GM23338 (cell line): ENCODE measurements around the gene PLK2. TPM values are rescaled to one million over a fixed set of nuclear protein-coding genes. Genes with fewer than 3 reads are reported as not detected.

ENCODE experiments used
- ATAC-seq: fragments of 200-7000 bp; cut with Tn5 transposase; 3 replicates; pipeline ENCODE4 v1.9.1; 2020
- DNase-seq: peaks from one replicate; pipeline ENCODE4 v3.0.0-alpha.2; 2015; ENCODE audit warnings: low spot score
- H2AFZ ChIP-seq: fragments of 200-600 bp; sonication (generic); 2 replicates; pipeline ENCODE4 v1.8.0; 2016; ENCODE audit warnings: antibody characterized with exemption, mild to moderate bottlenecking, moderate library complexity
- H3F3A ChIP-seq: fragments of 200-600 bp; sonication (generic); replicated peaks from 2 replicates; pipeline ENCODE4 v1.8.0; 2017; ENCODE audit warnings: antibody characterized with exemption, mixed run types, low read depth
- H3K27ac ChIP-seq: fragments of 200-600 bp; sonication (generic); 2 replicates; pipeline ENCODE4 v1.6.1; 2016; ENCODE audit warnings: low read depth
- H3K27me3 ChIP-seq: fragments of 200-600 bp; sonication (generic); 2 replicates; pipeline ENCODE4 v1.8.0; 2016; ENCODE audit warnings: mild to moderate bottlenecking, mixed run types, moderate library complexity; ENCODE audit not compliant: insufficient read depth
- H3K36me3 ChIP-seq: fragments of 200-600 bp; sonication (generic); 2 replicates; pipeline ENCODE4 v1.8.0; 2016; ENCODE audit warnings: mild to moderate bottlenecking; ENCODE audit not compliant: insufficient read depth
- H3K4me1 ChIP-seq: fragments of 200-600 bp; sonication (generic); 2 replicates; pipeline ENCODE4 v1.8.0; 2016; ENCODE audit warnings: mild to moderate bottlenecking, moderate library complexity; ENCODE audit not compliant: insufficient read depth
- H3K4me2 ChIP-seq: fragments of 200-600 bp; sonication (generic); 2 replicates; pipeline ENCODE4 v1.7.1; 2017; ENCODE audit warnings: mixed run types
- H3K4me3 ChIP-seq: fragments of 200-600 bp; sonication (generic); 2 replicates; pipeline ENCODE4 v1.6.1; 2016; ENCODE audit warnings: mixed run types
- H3K79me2 ChIP-seq: fragments of 200-600 bp; sonication (generic); replicated peaks from 2 replicates; pipeline ENCODE4 v1.8.0; 2017; ENCODE audit warnings: mild to moderate bottlenecking; ENCODE audit not compliant: insufficient read depth
- H3K9me2 ChIP-seq: fragments of 200-600 bp; sonication (generic); 2 replicates; pipeline ENCODE4 v1.8.0; 2017; ENCODE audit not compliant: insufficient read depth
- H4K20me1 ChIP-seq: fragments of 200-600 bp; sonication (generic); replicated peaks from 2 replicates; pipeline ENCODE4 v1.8.0; 2017; ENCODE audit warnings: mild to moderate bottlenecking; ENCODE audit not compliant: insufficient read depth
- H3K27ac Mint-ChIP-seq: 2 replicates; pipeline ENCODE4 v1.8.0; 2020; ENCODE audit warnings: inconsistent platforms, mild to moderate bottlenecking, moderate library complexity, mixed read lengths
- H3K27me3 Mint-ChIP-seq: 3 replicates; pipeline ENCODE4 v1.8.0; 2022; ENCODE audit warnings: low read depth, mild to moderate bottlenecking, moderate library complexity, mixed read lengths, inconsistent platforms; ENCODE audit not compliant: insufficient read depth, poor library complexity
- H3K36me3 Mint-ChIP-seq: 3 replicates; pipeline ENCODE4 v1.8.0; 2021; ENCODE audit warnings: low read depth, mild to moderate bottlenecking, inconsistent platforms, moderate library complexity, mixed read lengths
- H3K4me1 Mint-ChIP-seq: 3 replicates; pipeline ENCODE4 v1.8.0; 2020; ENCODE audit warnings: mild to moderate bottlenecking, inconsistent platforms, mixed read lengths
- H3K4me3 Mint-ChIP-seq: 3 replicates; pipeline ENCODE4 v1.8.0; 2021; ENCODE audit warnings: moderate library complexity, mild to moderate bottlenecking, inconsistent platforms, mixed read lengths
- H3K9me3 Mint-ChIP-seq: 3 replicates; pipeline ENCODE4 v1.8.0; 2020; ENCODE audit warnings: moderate library complexity, mild to moderate bottlenecking, inconsistent platforms, mixed read lengths
- CREB1 ChIP-seq: fragments of 250-450 bp; sonication (Bioruptor Pico); IDR thresholded peaks from 2 replicates; pipeline ENCODE4 v1.5.0; 2020; ENCODE audit warnings: low read depth, mild to moderate bottlenecking, moderate library complexity
- CTCF ChIP-seq, 2 experiments: fragments of 200-600 bp in 1 of 2; sonication (generic) in 1 of 2; conservative IDR thresholded peaks; 2 replicates each; pipeline versions ENCODE4 v1.5.1 to v1.6.1; 2016 to 2017; ENCODE audit warnings: antibody characterized with exemption in 2 of 2, low read depth in 2 of 2, mild to moderate bottlenecking in 2 of 2, moderate library complexity in 1 of 2
- EZH2 ChIP-seq: fragments of 200-600 bp; sonication (generic); IDR thresholded peaks from one replicate; pipeline ENCODE4 v1.8.0; 2017; ENCODE audit warnings: antibody characterized with exemption, mild to moderate bottlenecking, low read depth; ENCODE audit not compliant: unreplicated experiment
- EZH2phosphoT487 ChIP-seq: fragments of 200-600 bp; sonication (generic); IDR thresholded peaks from one replicate; pipeline ENCODE4 v1.8.1; 2018; ENCODE audit warnings: antibody characterized with exemption; ENCODE audit not compliant: unreplicated experiment
- JUNB ChIP-seq: IDR thresholded peaks from one replicate; pipeline ENCODE4 v1.6.1; 2016; ENCODE audit warnings: antibody characterized with exemption; ENCODE audit not compliant: unreplicated experiment
- NANOG ChIP-seq: IDR thresholded peaks from 2 replicates; pipeline ENCODE4 v1.6.1; 2016; ENCODE audit warnings: antibody characterized with exemption, borderline replicate concordance
- POLR2AphosphoS5 ChIP-seq: IDR thresholded peaks from 2 replicates; pipeline ENCODE4 v1.6.1; 2016; ENCODE audit warnings: antibody characterized with exemption, low read depth
- REST ChIP-seq: IDR thresholded peaks from one replicate; pipeline ENCODE4 v1.6.1; 2018; ENCODE audit warnings: antibody characterized with exemption; ENCODE audit not compliant: unreplicated experiment
- STAT1 ChIP-seq: IDR thresholded peaks from one replicate; pipeline ENCODE4 v1.6.1; 2016; ENCODE audit warnings: antibody characterized with exemption; ENCODE audit not compliant: unreplicated experiment
- ZNF114 ChIP-seq: fragments of 250-450 bp; sonication (Bioruptor Pico); IDR thresholded peaks from 2 replicates; pipeline ENCODE4 v1.5.0; 2020; ENCODE audit warnings: mild to moderate bottlenecking, moderate library complexity
- ZNF331 ChIP-seq: fragments of 250-450 bp; sonication (Bioruptor Pico); IDR thresholded peaks from 2 replicates; pipeline ENCODE4 v1.5.0; 2020; ENCODE audit warnings: low read depth, mild to moderate bottlenecking, moderate library complexity
- polyA plus RNA-seq: library from polyadenylated mRNA; unstranded; fragments of >200 nt; fragmentation: Nextera tagmentation; extraction: Ambion mirVana; gene quantifications from 2 replicates; pipeline ENCODE4 v1.2.1, GENCODE V29; 2016
- total RNA-seq: library from RNA; depleted of rRNA; stranded (reverse); fragments of >200 nt; shearing (Covaris generic); gene quantifications from 2 replicates; pipeline ENCODE4 v1.2.3, GENCODE V29; 2014
- TF ChIP-seq, protein P1 (sequence below): fragments of 250-450 bp; sonication (Bioruptor Pico); IDR thresholded peaks from 2 replicates; pipeline ENCODE4 v1.5.0; 2020; ENCODE audit warnings: mild to moderate bottlenecking, moderate library complexity
- TF ChIP-seq, protein P2 (sequence below): IDR thresholded peaks from 2 replicates; pipeline ENCODE4 v1.6.1; 2016; ENCODE audit warnings: antibody characterized with exemption

PLK2 gene
- total and polyA plus RNA-seq, 2 experiments from 2014 or later: 13.5 to 30.0 TPM

GRCh38 chr5:58505502-58505901, 45.6 kb upstream of the PLK2 start:
- peaks cover 16% of the 10 kb centered on the region for H3K4me1 Mint-ChIP-seq
- no peaks in the 10 kb centered on the region for H3K9me3 Mint-ChIP-seq
- Histone ChIP-seq H4K20me1 (no peaks in the 10 kb centered on the region), H3K4me1 (peaks cover 4% of the 10 kb centered on the region; the same call in 1 of the 2 replicates), H2AFZ (no peak overlapping the region), H3K36me3 (no peaks in the 10 kb centered on the region), H3K4me3 (no peak overlapping the region), H3K27me3 (no peaks in the 10 kb centered on the region), H3K79me2 (no peaks in the 10 kb centered on the region), H3K9me2 (no peaks in the 10 kb centered on the region; the same call in 1 of the 2 replicates), H3K27ac (no peak overlapping the region), H3F3A (no peaks in the 10 kb centered on the region), H3K4me2 (no peak overlapping the region)
- no peaks in the 10 kb centered on the region for H3K36me3 Mint-ChIP-seq
- DNase-seq (no peak), ATAC-seq (no peak)
- no peak for TF ChIP-seq POLR2AphosphoS5
- TF ChIP-seq, protein P1, sequence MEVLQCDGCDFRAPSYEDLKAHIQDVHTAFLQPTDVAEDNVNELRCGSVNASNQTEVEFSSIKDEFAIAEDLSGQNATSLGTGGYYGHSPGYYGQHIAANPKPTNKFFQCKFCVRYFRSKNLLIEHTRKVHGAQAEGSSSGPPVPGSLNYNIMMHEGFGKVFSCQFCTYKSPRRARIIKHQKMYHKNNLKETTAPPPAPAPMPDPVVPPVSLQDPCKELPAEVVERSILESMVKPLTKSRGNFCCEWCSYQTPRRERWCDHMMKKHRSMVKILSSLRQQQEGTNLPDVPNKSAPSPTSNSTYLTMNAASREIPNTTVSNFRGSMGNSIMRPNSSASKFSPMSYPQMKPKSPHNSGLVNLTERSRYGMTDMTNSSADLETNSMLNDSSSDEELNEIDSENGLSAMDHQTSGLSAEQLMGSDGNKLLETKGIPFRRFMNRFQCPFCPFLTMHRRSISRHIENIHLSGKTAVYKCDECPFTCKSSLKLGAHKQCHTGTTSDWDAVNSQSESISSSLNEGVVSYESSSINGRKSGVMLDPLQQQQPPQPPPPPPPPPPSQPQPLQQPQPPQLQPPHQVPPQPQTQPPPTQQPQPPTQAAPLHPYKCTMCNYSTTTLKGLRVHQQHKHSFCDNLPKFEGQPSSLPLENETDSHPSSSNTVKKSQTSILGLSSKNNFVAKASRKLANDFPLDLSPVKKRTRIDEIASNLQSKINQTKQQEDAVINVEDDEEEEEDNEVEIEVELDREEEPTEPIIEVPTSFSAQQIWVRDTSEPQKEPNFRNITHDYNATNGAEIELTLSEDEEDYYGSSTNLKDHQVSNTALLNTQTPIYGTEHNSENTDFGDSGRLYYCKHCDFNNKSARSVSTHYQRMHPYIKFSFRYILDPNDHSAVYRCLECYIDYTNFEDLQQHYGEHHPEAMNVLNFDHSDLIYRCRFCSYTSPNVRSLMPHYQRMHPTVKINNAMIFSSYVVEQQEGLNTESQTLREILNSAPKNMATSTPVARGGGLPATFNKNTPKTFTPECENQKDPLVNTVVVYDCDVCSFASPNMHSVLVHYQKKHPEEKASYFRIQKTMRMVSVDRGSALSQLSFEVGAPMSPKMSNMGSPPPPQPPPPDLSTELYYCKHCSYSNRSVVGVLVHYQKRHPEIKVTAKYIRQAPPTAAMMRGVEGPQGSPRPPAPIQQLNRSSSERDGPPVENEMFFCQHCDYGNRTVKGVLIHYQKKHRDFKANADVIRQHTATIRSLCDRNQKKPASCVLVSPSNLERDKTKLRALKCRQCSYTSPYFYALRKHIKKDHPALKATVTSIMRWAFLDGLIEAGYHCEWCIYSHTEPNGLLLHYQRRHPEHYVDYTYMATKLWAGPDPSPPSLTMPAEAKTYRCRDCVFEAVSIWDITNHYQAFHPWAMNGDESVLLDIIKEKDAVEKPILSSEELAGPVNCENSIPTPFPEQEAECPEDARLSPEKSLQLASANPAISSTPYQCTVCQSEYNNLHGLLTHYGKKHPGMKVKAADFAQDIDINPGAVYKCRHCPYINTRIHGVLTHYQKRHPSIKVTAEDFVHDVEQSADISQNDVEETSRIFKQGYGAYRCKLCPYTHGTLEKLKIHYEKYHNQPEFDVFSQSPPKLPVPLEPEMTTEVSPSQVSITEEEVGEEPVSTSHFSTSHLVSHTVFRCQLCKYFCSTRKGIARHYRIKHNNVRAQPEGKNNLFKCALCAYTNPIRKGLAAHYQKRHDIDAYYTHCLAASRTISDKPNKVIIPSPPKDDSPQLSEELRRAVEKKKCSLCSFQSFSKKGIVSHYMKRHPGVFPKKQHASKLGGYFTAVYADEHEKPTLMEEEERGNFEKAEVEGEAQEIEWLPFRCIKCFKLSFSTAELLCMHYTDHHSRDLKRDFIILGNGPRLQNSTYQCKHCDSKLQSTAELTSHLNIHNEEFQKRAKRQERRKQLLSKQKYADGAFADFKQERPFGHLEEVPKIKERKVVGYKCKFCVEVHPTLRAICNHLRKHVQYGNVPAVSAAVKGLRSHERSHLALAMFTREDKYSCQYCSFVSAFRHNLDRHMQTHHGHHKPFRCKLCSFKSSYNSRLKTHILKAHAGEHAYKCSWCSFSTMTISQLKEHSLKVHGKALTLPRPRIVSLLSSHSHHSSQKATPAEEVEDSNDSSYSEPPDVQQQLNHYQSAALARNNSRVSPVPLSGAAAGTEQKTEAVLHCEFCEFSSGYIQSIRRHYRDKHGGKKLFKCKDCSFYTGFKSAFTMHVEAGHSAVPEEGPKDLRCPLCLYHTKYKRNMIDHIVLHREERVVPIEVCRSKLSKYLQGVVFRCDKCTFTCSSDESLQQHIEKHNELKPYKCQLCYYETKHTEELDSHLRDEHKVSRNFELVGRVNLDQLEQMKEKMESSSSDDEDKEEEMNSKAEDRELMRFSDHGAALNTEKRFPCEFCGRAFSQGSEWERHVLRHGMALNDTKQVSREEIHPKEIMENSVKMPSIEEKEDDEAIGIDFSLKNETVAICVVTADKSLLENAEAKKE: no peak
- no peak for TF ChIP-seq NANOG
- TF ChIP-seq STAT1: no peak
- no peak for TF ChIP-seq EZH2phosphoT487
- no peak for TF ChIP-seq ZNF114 (CRISPR knock-in tag)
- no peak for TF ChIP-seq JUNB
- TF ChIP-seq REST: no peak
- TF ChIP-seq, protein P2, sequence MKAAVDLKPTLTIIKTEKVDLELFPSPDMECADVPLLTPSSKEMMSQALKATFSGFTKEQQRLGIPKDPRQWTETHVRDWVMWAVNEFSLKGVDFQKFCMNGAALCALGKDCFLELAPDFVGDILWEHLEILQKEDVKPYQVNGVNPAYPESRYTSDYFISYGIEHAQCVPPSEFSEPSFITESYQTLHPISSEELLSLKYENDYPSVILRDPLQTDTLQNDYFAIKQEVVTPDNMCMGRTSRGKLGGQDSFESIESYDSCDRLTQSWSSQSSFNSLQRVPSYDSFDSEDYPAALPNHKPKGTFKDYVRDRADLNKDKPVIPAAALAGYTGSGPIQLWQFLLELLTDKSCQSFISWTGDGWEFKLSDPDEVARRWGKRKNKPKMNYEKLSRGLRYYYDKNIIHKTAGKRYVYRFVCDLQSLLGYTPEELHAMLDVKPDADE: no peak
- no peak for TF ChIP-seq EZH2
- TF ChIP-seq CTCF (conservative IDR thresholded peaks at IDR 0.05; ENCODE audit: low read depth in 2 of 2): no peak
- no peak for TF ChIP-seq ZNF331 (CRISPR knock-in tag)
- TF ChIP-seq CREB1 (CRISPR knock-in tag): no peak
- H3K27me3 Mint-ChIP-seq: peaks cover 2% of the 10 kb centered on the region
- no peak overlapping the region for H3K27ac Mint-ChIP-seq
- no peak overlapping the region for H3K4me3 Mint-ChIP-seq
